Panc1 (cell line): ENCODE results near the gene C11orf65.

Experiments
- CTCF ChIP-seq: fragments of 450-650 bp; IDR thresholded peaks from 2 replicates; pipeline ENCODE4 v1.5.1; 2017; ENCODE audit warnings: mild to moderate bottlenecking
- POLR2AphosphoS5 ChIP-seq: IDR thresholded peaks from 2 replicates; pipeline ENCODE4 v1.6.1; 2012; ENCODE audit warnings: mild to moderate bottlenecking, low read depth, low read length, moderate library complexity
- REST ChIP-seq, 2 experiments: IDR thresholded peaks; 2 replicates each; pipeline ENCODE4 v1.6.1; 2011 to 2012; ENCODE audit warnings: low read depth in 2 of 2, control low read depth in 1 of 2, low read length in 1 of 2, mild to moderate bottlenecking in 1 of 2, moderate library complexity in 1 of 2; ENCODE audit not compliant: insufficient read depth in 1 of 2
- SIN3A ChIP-seq: IDR thresholded peaks from 2 replicates; pipeline ENCODE4 v1.6.1; 2012; ENCODE audit warnings: low read depth, mild to moderate bottlenecking, low read length, moderate library complexity, borderline replicate concordance; ENCODE audit not compliant: insufficient read depth

- TF ChIP-seq CTCF = no peak
- no peak for TF ChIP-seq REST (IDR thresholded peaks at IDR 0.05; ENCODE audit: insufficient read depth in 1 of 2, low read depth in 2 of 2, low read length in 1 of 2)
- no peak for TF ChIP-seq SIN3A
- TF ChIP-seq POLR2AphosphoS5 = no peak
These were observed 30.7 kb downstream of the C11orf65 start for GRCh38 chr11:108436594-108436993.
